Endometrial microvascular endothelial cells (primary cell): Measurements from ENCODE around the gene LLPH. TPM values are rescaled to one million over a fixed set of nuclear protein-coding genes. Genes with fewer than 3 reads are reported as not detected.
"Not testable (repeated sequence)": the region's sequence is repeated elsewhere in the genome, so short reads cannot be mapped to it uniquely, and the experiment has no call there.

Experiments used
- in situ Hi-C: cut with HindIII; loops from 2 replicates; pipeline ENCODE4 v1.10.0; 2017; ENCODE audit warnings: low sequenced_read_pairs, low pct_unique_long_range_greater_than_20kb; ENCODE audit errors: inconsistent ontology term
- total RNA-seq: library from RNA; depleted of rRNA; stranded (reverse); fragments of >200 nt; gene quantifications from one replicate; pipeline ENCODE4 v1.2.3, GENCODE V29; 2015; ENCODE audit errors: inconsistent ontology term

LLPH gene
- total RNA-seq: 12.1 TPM

DNA sequence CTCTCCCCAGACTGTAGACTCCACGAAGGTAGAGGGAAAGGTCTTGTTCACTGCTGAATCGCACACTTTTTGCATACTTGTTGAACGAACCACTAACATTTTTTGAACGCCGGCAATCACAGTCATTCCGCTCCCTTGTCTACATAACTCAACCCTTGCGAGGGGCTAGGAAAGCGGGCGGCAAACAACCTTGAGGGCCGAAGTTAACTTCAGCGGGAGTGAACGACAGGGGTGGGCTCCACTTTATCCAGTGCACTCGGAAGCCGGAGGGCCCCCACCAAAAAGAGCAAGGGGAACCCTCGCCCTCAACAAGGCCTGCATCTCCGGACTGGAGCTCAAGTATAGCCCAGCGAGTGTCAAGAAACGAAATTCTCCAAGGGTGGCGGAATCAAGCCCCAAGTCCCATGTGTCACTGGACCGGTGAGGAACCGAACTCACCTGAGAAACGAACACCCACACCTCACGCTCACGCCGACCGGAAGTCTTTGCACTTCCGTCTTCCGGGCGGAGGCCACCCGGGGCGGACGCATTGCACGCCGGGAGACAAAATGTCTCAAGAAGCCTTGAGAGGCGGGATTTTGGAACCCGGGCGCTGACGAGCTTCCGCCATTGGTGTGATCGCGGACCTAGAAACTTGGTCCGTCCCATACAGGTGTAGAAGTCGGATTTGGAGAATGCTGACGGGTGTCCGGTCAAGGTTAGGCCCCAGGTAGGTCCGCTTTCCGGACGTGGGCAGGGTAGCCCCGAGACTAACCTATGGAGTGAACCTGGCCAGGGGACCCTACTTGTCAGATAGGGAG, at the start of gene LLPH:
TSS of gene LLPH (minus strand) at position 484 of the 800 bp plus-strand sequence. CDS start 1,644 bp downstream, outside the sequence.
- in situ Hi-C loops: no loop called here

DNA sequence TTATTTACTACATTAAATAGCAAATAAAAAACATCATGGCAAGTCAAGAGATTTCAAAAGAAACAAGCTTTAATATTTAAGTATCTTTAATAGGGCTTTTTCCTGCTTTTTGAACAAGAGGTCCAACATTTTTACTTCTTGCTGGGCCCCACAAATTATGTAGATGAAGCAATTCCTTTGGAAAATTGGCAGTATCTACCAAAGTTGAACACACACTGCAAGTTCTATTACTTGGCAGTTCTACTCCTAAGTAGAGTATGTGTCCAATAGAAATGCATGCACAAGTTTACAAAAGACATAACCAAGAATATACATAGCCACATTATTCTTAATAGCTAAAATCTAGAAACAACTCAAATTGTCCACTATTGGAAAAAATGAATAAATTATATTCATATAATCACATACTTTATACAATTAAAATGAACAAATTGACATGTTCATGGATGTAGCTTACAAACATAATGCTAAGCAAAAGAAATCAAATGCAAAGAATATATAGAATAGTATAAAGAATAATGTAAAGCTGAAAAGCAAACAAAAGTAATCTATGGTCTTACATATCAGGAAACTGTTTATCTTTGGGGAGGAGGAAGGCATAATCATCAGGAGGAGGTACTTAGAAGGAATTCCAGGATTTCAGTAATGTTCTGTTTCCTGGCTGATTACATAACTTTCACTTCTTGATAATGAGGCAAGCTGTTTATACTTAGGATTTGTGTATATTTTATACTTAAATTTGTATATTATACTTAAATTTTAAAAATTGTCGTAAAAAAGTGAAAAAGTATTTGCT, 45.8 kb upstream of the LLPH start:
- in situ Hi-C loops: no loop called here

DNA sequence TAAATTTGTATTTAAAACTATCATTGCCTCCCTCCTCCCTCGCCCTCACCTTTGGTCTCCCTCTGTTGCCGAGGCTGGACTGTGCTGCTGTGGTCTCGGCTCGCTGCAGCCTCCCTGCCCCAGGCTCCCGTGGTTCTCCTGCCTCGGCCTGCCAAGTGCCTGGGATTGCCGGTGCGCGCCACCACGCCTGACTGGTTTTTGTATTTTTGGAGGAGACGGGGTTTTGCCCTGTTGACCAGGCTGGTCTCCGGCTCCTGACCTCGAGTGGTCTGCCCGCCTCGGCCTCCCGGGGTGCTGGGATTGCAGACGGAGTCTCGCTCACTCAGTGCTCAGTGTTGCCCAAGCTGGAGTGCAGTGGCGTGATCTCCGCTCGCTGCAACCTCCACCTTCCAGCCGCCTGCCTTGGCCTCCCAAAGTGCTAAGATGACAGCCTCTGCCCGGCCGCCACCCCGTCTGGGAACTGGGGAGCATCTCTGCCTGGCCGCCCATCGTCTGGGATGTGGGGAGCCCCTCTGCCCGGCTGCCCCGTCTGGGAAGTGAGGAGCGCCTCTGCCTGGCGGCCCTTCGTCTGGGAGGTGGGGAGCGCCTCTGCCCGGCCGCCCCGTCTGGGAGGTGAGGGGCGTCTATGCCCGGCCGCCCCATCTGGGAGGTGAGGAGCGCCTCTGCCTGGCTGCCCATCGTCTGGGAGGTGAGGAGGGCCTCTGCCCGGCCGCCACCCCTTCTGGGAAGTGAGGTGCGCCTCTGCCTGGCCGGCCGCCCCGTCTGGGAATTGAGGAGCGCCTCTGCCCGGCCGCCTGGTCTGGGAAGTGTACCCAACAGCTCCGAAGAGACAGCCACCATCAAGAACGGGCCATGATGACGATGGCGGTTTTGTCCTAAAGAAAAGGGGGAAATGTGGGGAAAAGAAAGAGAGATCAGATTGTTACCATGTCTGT, 44.1 kb upstream of the LLPH start:
- in situ Hi-C loops: not testable (repeated sequence)

DNA sequence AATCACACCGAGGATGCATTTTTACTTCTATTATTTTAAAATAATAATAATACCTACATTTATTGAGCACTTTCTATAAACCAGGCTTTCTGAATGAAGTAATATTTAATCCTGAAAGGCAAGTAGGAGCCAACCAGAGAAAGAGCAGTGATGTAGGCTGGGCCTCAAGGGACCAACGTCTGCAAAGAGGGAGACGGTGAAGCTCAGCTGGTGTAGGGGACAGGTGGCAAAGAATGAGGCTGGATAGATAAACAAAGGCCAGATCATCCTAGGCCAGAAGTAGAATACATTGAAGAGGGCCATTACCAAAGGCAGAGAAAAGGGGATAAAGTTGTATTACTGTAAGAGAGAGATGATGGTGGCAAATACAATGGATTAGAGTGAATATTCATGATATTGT, 40.1 kb upstream of the LLPH start:
- in situ Hi-C loops: no loop called here

DNA sequence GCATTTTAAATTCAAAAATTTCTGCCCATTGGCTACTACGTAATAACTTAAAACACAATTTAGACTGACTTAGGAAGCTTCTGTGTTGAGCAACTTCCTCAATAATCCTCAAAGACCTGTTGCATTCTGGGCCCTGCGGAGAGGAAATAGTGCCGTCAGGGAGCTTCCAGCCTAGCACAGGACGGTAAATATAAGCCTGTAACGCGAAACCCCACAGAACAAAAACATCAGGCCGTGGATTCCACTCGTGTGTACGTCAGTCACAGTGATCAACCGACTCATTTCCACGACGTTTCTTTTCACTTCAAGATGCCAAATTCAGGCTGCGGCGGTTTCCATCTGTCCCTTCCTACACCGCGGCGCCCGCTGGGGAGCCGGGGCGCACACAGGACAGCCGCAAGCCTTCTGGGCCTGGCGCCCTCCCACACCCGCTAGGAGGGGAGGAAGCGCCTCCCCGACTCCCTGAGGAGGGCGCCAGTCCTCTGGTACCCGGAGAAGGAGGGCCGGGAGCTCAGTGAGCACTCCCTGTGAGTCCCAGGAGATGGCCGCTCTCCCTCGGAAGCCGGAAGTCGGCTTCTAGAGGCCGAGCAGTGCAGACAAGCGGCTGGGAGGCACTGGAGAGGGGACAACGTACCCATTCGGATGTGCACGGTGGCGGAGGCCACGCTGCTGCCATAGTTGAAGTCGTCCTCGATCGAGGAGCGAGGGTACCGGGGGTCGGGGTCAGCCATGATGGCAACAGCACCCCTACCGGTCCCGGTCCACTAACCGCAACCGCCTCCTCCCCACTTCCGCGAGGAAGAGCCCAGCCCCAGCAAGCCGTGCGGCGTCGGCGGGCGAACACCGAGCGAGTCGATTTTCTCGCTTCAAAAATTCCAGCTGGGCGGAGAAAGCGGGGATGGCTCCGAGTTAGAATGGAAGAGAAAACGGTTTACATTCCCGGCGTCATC, 38.9 kb upstream of the LLPH start, which contains the start of gene TMBIM4:
TSS of gene TMBIM4 (minus strand) at position 776 of the 950 bp plus-strand sequence. CDS start at position 731, 45 bp downstream.
- in situ Hi-C loops: no loop called here

DNA sequence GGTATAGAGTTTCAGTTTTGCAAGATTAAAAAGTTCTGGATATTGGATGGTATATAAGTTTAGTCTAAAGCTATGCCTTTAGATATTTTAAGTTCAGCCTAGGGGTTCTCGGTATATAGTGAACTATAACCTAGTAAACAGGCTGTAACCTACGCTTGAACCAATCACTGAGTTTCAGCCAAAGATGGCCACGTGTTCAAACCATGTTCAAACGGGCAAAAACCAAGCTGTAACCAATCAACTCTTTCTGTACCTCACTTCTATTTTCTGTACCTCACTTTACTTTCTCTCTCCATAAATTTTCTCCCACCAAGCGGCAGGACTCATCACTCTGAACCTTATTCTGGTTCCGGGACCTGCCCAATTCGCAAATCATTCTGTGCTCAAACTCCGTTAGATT, 37.9 kb upstream of the LLPH start:
- in situ Hi-C loops: no loop called here

DNA sequence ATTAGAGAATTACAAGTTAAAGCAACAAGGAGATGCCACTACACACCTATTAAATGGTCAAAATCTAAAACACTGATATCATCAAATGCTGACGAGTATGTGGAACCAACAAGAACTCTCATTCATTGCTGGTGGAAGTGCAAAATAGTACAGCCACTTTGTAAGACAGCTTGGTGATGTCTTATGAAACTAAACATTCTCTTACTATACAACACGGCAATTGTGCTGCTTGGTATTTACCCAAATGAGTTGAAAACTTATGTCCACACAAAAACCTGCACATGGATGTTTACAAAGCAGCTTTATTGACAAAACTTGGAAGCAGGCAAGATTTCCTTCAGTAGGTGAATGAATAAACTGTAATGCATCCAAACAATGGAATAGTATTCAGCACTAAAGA, 36.0 kb upstream of the LLPH start:
- in situ Hi-C loops: no loop called here

DNA sequence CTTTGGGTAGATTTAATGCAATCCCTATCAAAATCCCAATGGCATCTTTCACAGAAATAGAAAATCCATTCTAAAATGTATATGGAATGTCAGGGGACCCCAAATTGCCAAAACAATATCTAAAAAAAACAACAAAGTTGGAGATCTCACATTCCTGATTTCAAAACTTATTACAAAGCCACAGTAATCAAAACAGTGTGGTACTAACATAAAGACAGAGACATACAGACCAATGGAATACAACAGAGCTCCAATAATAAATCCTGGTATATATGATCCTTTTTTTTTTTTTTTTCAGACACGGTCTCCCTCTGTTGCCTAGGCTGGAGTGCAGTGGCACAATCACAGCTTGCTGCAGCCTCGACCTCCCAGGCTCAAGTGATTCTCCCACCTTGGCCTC, 34.6 kb upstream of the LLPH start:
- in situ Hi-C loops: no loop called here

DNA sequence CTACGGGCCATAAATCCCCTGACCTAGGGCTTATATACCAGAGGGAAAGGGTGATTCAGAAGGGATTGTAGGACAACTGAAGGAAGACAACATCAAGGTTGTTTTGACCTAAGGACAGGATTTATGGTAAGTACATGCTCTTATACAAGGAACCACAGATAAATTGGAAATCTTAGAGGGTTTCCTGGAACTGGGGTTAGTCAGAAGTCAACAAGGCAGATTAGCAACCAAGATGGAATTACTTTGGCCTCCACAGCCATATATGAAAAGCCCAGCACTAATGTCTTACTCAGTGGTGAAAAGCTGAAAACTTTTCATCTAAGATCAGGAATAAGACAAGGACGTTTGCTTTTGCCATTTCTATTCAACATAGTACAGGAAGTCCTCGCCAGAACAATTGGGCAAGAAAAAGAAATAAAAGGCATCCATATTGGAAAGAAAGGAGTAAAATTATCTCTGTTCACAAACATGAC, 33.8 kb upstream of the LLPH start:
- in situ Hi-C loops: no loop called here

DNA sequence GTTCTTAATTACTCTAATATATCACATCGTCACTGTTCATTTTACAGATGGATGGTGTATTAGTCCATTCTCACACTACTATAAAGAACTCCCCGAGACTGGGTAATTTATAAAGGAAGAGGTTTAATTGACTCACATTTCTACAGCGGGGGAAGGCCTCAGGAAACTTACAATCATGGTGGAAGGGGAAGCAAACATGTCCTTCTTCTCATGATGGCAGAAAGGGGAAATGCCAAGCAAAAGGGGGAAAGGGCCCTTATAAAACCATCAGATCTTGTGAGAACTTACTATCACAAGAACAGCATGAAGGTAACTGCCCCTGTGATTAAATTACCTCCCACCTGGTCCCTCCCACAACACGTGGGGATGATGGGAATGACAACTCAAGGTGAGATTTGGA, 32.7 kb upstream of the LLPH start:
- in situ Hi-C loops: no loop called here

DNA sequence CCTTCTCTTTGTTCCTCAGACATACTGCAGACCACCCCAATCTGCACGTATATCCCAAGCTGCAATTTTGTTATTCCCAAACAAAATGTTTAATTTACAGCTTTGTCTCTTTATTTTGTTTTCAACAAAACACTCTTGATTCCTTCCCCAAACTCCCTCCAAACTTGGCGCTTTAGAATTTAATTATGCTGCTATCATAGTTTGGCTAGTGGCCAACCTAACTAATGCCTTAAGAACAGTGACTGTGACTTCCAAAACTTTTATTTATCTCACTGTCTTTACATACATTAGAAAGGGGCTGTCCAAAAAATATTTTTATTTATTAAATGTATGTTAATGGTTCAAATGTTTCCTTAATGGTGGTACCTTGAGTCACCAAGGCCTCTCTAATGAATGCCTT, 32.2 kb upstream of the LLPH start:
- in situ Hi-C loops: no loop called here

DNA sequence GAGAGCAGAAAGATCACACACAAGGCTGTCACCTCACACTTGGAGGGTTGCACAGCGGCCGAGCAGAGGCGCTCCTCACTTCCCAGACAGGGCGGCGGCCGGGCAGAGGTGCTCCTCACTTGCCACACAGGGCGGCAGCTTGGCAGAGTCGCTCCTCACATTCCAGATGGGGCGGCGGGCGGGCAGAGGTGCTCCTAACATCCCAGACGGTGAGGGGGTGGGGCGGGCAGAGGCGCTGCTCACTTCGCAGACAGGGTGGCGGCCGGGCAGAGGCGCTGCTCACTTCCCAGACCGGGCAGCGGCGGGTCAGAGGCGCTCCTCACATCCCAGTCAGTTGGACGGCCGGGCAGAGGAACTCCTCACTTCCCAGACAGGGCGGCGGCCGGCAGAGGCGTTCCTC, 30.2 kb upstream of the LLPH start:
- in situ Hi-C loops: no loop called here

DNA sequence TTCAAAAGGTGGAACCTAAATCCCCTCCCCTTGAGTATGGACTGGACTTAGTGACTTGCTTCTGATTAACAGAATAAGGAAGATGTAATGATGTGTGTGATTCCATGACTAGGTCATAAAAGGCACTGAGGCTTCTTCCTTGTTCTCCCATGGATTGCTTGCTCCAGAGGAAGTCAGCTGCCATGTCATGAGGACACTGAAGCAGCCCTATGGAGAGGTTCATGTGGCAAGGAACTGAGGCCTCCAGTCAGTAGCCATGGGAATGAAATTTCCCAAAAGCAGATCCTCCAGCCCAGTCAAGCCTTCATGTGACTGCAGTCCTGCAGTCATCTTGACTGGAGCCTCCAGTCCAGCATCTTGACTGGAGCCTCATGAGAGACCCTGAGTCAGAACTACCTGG, 28.6 kb upstream of the LLPH start:
- in situ Hi-C loops: no loop called here

DNA sequence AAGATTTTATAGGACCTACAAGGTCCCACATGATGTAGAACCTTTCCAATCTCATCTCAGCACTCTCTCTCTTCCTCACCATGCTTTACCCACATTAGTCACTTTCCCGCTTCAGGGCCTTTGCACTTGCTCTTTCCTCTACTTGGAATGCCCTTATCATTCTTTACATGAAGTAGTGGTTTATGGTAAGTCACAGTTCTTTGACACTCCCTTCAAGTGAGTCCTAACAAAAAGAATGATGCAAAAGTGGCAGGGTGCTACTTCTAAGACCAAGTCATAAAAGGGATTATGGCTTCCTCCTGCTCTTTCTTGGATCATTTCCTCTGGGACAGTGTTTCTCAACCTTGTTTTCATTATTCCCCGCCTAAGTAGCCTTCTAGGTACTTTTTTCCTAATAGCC, 26.1 kb upstream of the LLPH start:
- in situ Hi-C loops: no loop called here

DNA sequence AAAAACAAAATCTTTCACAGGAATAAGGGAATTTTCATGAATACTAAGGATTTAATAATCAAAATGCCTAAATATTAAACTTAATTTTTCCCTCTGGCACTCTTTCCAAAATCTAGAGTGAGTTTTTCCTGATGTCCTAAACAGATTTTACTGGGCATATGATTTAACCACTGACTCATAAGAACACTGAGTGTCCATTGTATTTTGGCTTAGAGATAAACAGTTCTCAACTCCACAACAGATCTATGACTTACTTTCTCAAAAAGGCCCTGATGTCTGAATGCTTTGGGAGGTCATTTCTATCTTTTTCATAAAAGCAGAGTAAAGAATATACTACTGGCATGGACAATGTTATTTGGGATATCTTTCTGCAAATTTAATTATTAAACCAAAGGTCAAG, 24.2 kb upstream of the LLPH start:
- in situ Hi-C loops: no loop called here

DNA sequence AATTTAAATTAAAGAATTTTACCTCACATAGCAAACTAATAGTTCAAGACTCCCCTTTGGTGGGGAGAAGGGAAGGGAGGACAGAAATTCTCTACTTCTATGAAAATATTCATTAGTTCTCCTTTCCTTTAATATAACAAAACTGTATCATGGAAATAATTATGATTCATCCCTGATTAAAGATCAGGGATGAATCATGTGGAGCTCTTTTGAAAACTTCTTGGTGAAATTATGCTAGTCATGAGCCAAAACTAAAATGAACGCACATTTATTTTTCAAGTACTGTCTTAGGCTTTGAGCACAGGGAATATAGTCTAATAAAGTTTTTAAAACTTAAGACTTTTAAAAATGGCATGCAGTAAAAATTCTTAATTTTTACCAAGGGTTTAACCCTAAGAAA, 22.2 kb upstream of the LLPH start:
- in situ Hi-C loops: no loop called here

DNA sequence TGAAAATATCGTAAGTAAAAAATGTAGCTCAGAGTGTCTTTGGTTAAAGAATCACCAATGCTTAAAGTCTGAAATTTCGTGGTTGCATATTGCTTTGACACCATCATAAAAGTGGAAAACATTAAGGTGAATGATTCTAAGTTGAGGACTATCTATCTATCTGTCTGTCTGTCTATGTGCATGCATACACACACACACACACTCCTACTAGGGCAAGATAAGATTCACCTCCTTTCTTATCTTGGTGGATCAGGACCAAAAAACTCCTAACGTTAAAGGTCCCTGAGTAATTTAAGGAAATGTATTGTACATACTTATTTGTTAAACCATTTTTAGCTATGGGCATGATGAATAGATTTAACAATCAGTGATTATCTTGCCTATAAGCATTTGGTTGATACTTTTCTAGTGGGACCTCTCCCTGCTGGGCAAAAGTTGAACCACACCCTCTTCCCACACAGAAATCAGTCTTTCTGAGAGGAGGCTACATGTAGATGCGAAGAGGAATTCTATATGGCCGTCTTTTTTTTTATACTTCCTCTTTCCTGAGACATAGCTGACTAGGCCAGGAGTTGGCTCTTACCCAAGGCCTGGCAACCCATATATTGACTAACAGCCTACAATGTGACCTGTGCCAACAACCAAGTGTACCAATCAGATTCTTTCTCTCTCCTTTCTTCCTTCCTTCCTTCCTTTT, 19.3 kb upstream of the LLPH start:
- in situ Hi-C loops: no loop called here
